Non-pigmented ciliary epithelial cell (primary cell): ENCODE data around the gene RNF223.
"Not testable (repeated sequence)": the region's sequence is repeated elsewhere in the genome, so short reads cannot be mapped to it uniquely, and the experiment has no call there.

Source experiments
- DNase-seq: peaks from one replicate; pipeline ENCODE4 v3.0.0-alpha.2; 2010; ENCODE audit warnings: low read depth

Gene RNF223

DNA sequence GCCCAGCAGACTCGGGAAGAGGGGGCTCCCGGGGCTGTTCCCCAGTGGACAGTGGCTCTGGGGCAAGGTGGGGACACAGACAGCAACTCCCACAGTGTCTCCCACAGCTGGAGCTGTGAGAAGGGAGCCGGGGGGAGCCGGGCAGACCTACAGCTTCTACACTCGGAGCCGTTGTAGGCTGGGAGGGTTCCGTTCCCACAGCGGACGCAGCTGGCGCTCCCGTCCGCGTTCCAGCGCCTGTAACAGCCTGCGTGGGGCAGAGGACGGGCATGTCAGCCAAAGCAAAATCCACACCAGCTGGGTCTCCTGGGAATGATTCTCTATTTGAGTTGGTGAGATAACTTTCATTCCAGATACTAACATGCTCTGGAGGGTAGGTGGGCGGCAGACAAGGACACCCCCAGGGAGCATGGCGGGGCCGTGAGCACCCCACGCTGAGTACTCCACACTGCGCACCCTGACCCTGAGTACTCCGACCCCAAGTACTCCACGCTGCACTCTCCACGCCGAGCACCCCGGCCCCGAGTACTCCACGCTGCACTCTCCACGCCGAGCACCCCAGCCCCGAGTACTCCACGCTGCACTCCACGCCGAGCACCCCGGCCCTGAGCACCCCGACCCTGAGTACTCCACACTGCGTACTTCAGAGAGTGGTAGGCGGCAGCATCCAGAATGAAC, 13.4 kb upstream of the RNF223 start:
- DNase-seq = no peak

DNA sequence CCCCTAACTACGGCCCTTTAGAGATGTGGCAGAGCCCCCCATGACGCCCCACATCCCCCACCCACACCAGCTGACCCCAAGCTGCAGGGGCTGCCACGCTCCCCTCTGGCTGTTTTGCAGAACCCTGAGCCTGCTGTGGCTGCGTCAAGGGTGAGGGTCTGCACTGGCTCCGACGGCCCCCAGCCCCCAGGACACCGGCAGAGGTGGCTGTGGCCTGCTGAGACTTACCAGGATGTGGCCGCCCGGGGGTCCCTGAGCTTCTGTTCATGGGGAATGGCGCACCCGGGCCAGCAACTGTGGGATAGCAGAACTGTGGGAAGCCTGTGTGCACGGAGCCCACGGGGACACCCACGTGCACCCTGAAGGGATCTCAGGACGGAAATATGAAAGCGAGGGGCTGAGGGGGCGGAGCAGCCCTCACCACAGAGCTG, 12.8 kb upstream of the RNF223 start:
- DNase-seq = no peak

DNA sequence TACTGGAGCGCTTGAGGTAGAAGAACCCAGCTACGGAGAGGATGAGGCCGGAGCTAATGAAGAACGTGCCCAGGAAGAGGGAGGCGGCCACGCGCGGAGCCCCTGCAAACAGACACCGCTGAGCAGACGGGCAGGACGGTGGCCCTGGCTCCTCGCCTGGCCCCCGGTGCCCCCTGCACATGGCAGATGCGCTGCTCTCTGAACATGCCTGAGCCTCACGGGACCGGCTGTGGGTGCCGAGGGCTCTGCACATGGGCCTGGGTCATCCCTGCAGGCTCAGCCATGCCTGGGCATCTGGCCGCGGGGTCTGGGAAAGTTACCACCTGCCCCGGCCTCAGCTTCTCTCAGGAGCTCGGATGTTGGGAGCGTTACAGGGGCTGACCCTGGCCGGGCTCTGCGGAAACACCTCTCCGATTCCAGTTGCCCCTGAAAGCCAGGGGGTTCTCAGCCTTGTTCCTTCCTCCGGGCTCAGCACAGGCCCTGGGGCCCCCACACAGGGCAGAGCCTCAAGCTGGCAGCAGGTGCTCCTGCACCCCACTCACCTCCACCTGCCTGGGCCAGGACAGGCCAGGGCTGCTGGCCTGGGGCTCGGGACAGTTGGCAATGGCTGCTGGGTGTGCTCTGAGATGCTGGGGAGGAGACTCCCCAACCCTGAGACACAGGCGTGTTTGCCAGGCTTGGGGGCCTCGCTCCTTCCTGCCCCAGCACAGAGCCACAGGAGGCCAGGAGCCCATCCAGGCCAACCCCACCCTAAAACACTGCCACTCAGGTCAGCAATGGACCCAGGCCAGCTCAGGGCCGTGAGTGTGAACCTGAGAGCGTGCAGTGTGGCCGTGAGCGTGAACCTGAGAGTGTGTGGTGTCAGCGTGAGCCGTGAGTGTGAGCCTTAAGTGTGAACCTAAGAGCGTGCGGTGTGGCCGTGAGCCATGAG, 12.1 kb upstream of the RNF223 start:
- no peak for DNase-seq

DNA sequence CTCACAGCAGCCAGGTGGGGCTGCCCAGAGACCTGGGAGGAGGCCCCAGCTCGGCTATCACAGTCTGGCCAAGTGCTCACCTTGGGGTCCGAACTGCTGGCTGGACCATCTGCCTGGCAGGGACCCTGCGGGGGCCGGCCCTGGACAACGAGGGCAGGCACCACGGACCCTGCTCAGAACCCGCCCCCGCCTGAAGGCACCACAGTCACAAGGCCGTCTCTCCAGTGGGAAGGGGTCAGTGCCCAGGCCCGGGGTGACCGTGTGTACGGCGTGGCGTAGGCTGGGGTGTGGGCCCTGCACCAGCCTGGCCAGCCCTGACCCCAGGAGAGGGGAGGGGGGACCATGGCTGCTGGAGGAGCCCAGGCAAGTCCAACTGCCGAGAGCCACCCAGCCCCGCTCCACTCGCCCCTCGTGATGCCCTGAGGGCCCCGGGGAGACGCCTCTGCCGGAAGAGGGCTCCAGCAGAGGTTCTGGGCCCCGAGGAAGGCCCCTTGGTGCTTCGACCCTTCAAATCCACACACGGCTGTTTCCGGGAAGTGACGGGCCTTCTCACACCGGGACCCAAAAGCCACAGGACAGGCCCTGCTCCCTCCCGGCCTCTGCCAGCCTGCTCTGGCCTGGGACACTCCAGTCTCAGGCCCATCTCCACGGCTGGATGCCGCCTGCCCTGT, 11.2 kb upstream of the RNF223 start:
- DNase-seq = no peak

DNA sequence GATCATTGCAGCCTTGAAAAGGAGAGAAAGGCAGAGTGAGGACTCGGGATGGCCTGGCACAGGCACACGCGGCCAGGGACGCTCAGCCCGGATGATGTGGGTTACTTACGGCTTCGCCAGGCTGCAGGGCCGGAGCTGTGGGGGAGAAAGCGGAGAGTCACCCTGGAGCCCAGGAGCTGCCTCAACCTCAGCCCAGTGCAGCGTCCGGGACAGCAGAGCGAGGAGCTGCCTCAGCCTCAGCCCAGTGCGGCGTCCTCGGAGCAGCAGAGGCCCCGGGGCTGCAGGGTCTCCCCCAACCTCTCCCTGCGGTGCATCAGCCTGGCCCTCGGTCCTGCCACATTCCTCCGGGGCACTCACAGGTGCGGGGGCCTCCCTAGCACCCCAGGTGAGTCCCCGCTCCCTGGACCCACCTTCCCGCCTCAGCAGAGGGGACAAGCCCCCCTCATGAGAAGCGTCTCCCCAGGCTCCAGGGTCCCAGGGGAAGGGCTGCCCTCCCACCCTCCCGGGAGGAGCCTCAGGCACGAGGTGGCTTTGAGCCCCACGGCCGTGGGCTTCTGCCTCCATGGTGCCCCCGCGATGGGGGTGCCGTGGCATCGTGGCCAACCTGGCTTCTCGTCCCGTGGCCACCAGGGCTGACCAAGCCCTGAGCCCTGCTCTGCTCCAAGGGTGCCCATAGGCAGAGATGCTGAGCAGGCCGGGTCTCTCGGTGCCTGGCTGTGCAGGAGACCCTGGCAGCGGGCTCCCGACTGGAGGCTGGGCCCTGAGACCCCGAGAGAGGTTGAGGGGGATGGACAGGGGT, 10.5 kb upstream of the RNF223 start:
- no peak for DNase-seq

DNA sequence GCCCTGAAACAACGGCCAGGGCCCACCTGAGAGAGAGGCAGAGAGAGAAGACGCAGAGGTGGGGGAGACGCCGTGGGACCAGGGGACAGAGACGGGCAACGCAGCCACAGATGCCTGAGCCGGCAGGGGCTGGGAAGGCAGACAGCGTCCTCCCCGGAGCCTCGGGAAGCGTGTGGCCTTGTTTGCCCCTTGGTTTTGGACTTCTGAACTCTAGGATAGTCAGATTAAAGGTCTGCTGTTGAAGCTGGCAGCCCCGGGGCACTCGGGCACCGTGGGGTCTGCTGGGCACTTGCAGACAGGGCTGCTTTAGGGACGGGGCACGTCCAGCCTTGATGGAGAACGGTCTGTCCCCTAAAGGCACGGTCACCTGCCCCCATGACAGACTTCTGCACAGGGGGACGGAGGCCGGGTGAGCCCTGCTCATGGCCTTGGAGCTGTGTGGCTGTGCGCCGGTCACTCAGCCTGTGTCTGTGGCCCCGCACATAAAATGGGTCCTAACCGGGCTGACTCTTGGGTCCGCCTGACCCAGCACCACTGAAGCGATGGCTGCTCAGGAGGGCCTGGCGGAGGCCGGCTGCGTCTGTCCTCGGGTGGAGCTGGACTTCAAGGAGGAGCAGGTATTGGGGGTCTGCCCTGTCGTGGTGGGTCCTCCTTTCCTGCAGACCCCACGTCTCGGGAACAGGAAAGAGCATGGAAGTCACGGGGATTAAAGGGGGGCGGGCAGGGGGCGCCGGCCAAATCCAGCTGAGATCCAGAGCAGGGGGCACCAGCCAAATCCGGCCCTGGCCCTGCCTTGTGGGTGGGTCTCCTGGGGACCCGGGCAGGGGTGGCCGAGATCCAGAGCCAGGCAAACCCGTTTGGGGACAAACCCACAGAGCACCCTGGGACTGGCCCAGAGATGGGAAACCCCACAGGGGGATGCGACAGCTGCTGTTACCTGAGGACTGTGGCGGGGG, 9.6 kb upstream of the RNF223 start:
- no peak for DNase-seq

DNA sequence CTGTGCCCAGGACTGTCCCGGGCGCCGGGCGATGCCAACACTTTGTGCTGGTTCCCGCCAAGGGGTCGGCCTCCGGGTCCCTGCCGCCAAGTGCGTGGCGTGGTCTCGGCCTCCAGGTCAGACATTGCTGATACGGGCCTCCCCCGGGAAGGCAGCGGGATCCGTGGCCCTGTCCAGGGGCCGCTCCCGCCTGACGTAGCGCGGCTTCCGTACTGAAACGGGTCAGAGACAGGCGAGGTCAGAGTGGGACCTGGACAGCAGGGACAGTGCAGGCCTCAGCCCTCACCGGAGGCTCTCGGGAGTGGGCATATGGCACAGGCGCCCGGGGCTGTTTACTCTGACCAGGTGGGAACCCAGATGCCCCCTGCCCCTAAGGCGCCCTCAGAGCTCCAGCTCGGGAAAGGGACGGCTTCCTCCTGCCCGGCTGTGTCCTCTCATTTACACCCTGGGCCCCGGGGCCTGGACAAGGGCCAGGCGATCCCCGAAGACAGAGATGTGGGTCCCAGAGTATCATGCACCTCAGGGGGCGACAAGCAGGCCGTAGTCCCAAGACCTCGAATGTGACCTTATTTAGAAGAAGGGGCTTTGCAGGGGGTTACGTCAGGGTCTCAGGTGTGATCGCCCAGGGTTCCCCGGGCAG, 8.8 kb upstream of the RNF223 start:
- DNase-seq = no peak

DNA sequence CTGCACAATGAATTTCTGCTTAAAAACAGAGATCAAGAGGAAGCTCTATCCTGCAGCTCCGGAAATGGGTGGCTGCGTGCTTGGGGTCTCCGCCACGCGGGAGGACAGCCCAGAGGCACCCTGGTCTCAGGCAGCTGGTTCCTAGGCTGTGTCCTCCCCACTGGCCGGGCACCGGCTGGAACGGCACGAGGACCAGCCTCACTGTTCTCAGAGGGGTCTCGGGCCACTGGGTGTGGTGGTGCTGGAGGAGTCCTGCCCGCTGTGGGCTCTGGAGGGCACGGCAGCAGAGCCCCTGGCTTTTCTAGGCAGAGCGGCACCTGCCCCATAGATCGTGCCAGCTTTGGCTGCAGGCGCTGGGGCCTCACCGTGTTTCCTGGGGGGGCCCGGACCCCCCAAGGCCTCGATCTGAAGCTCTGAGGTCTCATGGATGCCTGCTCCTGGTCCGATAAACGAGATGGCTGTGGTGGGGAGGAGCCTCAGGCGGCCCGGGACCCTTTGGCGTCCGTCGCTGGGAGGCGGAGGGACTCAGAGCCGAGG, 8.2 kb upstream of the RNF223 start:
- no peak for DNase-seq

DNA sequence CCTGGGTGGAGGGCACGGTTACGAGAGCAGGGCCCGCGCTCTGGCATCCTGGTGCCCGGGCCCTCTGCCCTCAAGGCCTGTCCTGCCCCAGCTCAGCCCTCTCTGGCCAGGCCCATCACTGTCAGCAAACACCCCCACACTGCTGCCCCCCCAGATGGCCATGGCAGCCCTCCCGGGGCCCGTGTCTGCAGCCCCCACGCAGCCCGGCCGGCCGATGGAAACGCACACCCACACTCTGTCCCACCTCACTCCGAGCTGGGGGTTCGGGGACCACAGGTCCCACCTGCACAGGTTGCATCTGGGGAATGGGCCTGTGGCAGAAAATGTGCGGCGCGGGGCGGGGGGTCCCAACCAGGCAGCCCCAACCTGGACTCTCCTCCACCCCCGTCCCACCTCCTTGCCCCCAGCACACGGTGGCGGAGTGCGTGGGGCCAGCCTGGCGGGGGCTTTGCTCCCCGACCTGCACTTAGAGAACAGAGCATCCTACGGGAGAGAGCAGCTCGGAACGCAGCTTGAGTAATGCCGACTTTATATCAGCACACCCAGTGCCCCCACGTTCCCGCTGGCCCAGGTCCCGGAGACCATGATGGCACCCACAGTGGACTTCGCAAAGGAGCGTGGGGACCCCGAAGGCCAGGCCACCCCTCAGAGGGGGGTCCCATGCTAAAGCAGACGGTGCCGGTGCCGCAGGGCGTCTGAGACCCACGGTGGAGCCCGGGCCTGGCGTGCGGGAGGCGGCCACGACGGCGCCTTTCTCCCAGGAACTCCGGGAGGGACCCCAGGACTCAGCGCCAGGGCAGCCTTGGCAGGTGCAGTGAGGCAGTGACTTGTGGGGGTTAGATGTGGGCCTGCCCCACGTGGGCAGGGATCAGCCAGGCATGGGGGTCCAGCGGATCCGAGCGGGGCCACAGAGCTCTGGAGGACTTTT, 7.5 kb upstream of the RNF223 start:
- DNase-seq = no peak

DNA sequence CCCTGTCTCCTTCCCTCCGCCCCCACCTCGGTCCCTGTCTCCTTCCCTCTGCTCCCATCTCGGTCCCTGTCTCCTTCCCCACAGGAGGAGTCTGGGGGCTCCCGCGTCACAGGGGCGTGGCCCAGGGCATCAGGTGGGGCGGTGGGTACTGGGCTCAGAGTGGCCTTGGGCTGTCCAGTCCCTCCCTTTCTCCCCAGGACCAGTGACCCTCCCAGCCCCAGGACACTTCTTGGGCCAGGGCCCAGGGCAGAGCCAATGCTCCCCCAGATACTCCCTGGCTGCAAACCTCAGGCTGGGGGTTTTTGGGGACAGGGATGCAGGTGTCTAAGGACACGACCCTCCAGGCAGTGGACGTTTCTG, 6.8 kb upstream of the RNF223 start:
- DNase-seq = no peak

DNA sequence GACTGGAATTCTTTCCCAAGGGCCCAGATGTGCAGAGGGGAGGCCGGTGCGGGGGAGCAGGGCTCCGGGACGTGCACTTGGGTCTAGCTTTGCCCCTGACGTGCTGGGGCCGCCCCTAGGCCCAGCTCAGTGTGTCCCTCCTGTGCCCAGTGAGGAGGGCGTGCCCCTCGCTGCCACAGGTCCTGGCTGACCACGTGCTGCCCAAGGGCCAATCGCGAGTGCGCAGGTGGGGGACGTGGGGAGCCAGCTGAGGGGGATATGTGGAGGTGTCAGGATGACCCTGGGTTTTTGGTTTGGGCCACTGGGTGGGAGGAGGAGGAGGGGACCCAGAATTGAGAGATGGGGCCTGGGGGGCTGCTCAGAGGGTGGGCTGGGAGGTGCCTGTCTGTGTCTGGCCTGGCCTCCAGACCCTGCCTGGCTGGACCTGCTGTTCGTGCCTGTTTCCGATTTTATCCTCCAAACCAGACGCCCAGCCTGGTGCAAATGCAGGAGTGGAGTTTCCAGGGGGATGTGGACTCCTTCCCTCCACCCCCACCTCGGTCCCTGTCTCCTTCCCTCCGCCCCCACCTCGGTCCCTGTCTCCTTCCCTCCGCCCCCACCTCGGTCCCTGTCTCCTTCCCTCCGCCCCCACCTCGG, 6.1 kb upstream of the RNF223 start:
- DNase-seq = no peak

DNA sequence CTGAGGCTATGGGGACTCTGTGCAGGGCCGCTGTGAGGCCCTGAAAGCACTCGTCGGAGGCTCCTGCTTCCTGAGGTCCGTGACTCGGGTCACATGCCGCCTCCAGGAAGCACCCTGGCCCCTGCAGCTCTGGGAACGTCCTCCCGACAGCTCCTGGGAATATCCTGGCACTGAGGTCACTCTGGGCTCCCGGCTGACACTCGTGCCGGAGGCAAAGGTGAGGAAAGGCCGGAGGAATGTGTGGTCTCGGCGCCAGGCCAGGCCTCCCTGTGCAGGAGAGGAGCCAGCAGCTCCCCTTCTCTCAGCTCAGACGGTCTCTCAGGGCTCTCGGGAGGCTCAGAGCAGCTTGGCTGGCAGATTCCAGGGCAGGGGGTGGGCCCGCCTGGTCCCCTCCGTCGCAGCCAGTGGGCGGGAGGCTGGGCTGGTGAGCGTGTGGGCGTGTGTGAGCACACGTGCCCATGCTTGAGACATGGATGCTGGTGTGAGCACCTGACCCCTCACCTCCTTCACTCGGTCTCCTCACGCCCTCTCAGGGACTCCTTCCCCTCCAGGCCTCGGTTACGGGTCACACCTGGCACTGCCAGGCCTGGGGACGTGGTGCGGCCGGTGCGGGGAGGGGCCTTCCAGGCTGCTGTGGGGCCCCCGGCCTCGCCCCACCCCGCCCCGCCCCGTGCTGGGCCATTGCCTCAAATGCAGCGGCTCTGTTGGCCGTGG, 5.5 kb upstream of the RNF223 start:
- peak; percentile 24 for DNase-seq

DNA sequence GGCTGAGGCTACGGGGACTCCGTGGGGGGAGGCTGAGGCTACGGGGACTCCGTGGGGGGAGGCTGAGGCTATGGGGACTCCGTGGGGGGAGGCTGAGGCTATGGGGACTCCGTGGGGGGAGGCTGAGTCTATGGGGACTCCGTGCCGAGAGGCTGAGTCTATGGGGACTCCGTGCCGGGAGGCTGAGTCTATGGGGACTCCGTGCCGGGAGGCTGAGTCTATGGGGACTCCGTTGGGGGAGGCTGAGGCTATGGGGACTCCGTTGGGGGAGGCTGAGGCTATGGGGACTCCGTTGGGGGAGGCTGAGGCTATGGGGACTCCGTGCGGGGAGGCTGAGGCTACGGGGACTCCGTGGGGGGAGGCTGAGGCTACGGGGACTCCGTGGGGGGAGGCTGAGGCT, 3.3 kb upstream of the RNF223 start:
- DNase-seq = not testable (repeated sequence)

DNA sequence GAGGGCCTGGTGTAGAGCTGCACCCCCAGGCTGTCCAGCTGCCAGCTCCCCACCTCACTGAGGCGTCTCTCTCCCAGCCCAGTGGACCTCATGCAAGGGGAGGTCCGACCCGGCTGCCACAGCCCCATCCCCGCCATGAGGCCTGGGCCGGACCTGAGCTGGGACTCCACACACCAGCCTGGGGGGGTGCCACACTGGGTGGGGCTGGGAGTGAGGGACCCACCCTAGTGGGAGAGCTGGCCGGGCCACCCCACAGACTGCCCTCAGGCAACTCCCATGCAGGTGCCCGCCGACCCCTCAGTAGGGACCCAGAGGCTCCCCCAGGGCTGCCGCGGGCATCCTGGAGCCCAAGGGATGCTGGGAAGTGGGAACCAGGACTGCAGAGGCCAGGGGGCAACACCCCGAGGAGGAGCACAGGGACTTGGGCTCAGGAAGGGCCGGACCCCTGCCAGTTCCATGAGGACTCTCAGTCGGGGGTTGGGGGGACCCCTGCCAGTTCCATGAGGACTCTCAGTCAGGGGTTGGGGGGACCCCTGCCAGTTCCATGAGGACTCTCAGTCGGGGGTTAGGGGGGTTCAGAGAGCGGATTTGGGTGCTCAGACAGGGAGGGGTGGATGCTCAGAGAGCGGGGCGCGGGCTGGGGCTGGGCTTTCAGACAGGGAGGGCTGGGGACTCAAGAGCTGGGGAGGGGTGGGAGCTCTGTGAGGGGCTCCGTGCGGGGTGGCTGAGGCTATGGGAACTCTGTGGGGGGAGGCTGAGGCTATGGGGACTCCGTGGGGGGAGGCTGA, 1.2 kb upstream of the RNF223 start:
- no peak for DNase-seq

DNA sequence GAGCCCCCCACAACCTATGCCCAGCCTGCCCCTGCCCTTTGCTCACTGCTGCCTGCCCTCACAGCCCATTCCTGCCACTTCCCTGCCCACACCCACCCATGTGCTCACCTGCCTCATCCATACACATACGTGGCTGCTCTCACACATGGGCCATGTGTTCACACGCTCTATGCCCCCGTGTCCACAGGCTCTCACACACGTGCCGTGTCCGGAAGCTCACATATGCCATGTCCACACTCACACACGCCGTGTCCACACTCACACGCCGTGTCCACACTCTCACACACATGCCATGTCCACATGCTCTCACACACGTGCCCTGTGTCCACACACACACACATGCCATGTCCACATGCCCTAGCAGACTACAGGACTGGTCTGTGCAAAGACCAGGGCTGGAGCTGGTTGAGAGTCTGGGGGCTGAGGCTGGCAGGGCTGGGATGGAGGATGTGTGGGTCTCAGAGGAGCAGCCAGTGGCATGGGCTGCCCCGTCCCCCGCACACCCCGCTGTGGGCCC, 583 bp upstream of the RNF223 start:
- DNase-seq = no peak

DNA sequence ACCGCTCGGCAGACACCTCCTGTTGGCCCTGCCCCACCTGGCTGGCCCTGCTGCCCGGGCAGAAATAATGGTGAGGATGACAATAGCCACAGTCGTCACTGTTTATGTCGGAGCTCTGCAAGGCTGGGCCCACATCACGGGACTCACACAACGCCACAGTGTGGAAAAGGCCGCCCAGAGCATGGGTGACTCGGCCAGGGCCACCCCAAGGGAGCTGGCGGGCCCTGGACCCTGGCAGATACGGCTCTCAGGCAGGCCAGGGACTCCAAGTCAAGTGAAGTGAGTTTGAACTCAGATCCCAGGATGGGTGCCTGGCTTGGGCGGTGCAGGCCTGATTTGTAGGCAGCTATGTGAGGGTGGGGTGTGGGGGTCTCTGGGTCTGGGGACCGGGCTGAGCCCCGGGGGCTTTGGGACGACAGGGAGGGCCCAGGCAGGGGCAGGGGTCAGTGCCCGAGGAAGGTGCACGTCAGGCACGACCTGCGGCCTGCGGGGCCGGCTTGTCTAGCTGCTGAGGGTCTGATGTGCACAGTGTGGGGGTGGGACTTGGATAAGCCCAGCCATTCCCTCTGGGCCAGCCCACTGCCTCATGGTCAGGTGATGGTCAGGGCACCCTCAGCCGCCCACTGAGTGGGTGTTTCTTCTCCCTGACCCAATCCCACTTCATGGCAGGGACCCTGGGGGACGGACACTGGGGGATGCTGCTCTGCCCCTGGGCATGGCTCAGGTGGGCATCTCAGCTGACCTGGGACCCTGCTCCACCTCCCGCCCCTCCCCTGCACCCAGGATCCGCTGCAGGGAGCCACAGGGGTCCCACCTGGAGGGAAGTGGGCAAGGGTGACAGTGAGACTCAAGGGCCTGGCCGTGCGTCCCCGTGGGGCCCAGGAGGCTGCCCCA, 1.0 kb downstream of the RNF223 start:
- no peak for DNase-seq
